Activated T-cell treated with anti-CD3 and anti-CD28 coated beads, Interleukin-2, amount 50 U/mL, for 72 hours (primary cell): ENCODE measurements around the gene SSTR4. TPM values are rescaled to one million over a fixed set of nuclear protein-coding genes. Genes with fewer than 3 reads are reported as not detected.

Source experiments
- ATAC-seq, 2 donors: fragments of 150-1000 bp; cut with Tn5 transposase; replicated peaks in 1 of 2; 2 replicates each; pipeline ENCODE4 v1.10.0; 2021; ENCODE audit warnings: moderate library complexity in 2 of 2, mild to moderate bottlenecking in 1 of 2
- DNase-seq, 2 donors: peaks; one replicate each; pipeline ENCODE4 v3.0.0; 2021 to 2022; ENCODE audit warnings: mixed read lengths in 1 of 2
- H3K27ac Mint-ChIP-seq: one replicate; pipeline ENCODE4 v1.8.0; 2022; ENCODE audit warnings: mild to moderate bottlenecking, moderate library complexity, mixed read lengths
- H3K27me3 Mint-ChIP-seq: one replicate; pipeline ENCODE4 v1.8.0; 2022; ENCODE audit warnings: low read depth, mixed read lengths
- H3K36me3 Mint-ChIP-seq, 2 donors: one replicate each; pipeline ENCODE4 v1.8.0; 2022; ENCODE audit warnings: mixed read lengths in 2 of 2, mild to moderate bottlenecking in 1 of 2; ENCODE audit not compliant: insufficient read depth in 2 of 2
- H3K4me1 Mint-ChIP-seq: one replicate; pipeline ENCODE4 v1.8.0; 2022; ENCODE audit warnings: low read depth, mixed read lengths
- H3K4me3 Mint-ChIP-seq, 2 donors: one replicate each; pipeline ENCODE4 v1.8.0; 2022; ENCODE audit warnings: mild to moderate bottlenecking in 2 of 2, mixed read lengths in 2 of 2, moderate library complexity in 2 of 2
- H3K9me3 Mint-ChIP-seq, 2 donors: one replicate each; pipeline ENCODE4 v1.8.0; 2022; ENCODE audit warnings: mixed read lengths in 2 of 2
- total RNA-seq, 2 donors: library from RNA; stranded (reverse); gene quantifications; one replicate each; pipeline ENCODE4 v1.2.3, GENCODE V29; 2022

SSTR4 gene
- total RNA-seq, 2 donors from 2014 or later = not detected

GRCh38 chr20:23083553-23084220 lies 48.6 kb downstream of the SSTR4 start:
- H3K4me3 Mint-ChIP-seq = peak overlapping the region in 1 of 2 donors; percentile 49
- H3K27ac Mint-ChIP-seq = peak overlapping the region; percentile 27
- H3K27me3 Mint-ChIP-seq = no peaks in the 10 kb centered on the region
- ATAC-seq (no peak), DNase-seq (no peak)
- H3K4me1 Mint-ChIP-seq = peaks cover 15% of the 10 kb centered on the region
- H3K36me3 Mint-ChIP-seq = no peaks in the 10 kb centered on the region
- H3K9me3 Mint-ChIP-seq = no peaks in the 10 kb centered on the region

- ATAC-seq (no peak), DNase-seq (no peak)
- no peak overlapping the region for H3K27ac Mint-ChIP-seq
- no peaks in the 10 kb centered on the region for H3K36me3 Mint-ChIP-seq
- no peaks in the 10 kb centered on the region for H3K27me3 Mint-ChIP-seq
- peaks cover 15% of the 10 kb centered on the region for H3K4me1 Mint-ChIP-seq
- peak overlapping the region in 1 of 2 donors; percentile 58 for H3K4me3 Mint-ChIP-seq
- H3K9me3 Mint-ChIP-seq = no peaks in the 10 kb centered on the region
Measured at GRCh38 chr20:23084282-23084844, 49.3 kb downstream of the SSTR4 start.

- Mint-ChIP-seq H3K4me3 (no peak overlapping the region), H3K27me3 (no peaks in the 10 kb centered on the region), H3K27ac (no peak overlapping the region), H3K9me3 (no peaks in the 10 kb centered on the region), H3K36me3 (no peaks in the 10 kb centered on the region), H3K4me1 (peaks cover 15% of the 10 kb centered on the region)
- ATAC-seq = no peak
- no peak for DNase-seq
Measured at GRCh38 chr20:23084845-23085365, 49.8 kb downstream of the SSTR4 start.

GRCh38 chr20:23085436-23086055 lies 50.4 kb downstream of the SSTR4 start:
- H3K27ac Mint-ChIP-seq = no peak overlapping the region

GRCh38 chr20:23086056-23086566 lies 51.0 kb downstream of the SSTR4 start, which contains the start of gene CD93:
TSS of gene CD93 (minus strand) at chr20:23086324. CDS start at chr20:23086192, 132 bp downstream.
- Mint-ChIP-seq H3K27me3 (no peaks in the 10 kb centered on the region), H3K9me3 (no peaks in the 10 kb centered on the region), H3K36me3 (no peaks in the 10 kb centered on the region), H3K27ac (peak within 1 kb of the TSS; percentile 25), H3K4me1 (peaks cover 15% of the 10 kb centered on the region), H3K4me3 (peak within 1 kb of the TSS; percentile 66 to 80)
- peak; percentile 27 to 47 for DNase-seq
- ATAC-seq = peak; percentile 96 to 98

More at GRCh38 chr20:23085436-23086055, 50.4 kb downstream of the SSTR4 start:
- H3K36me3 Mint-ChIP-seq = no peaks in the 10 kb centered on the region
- H3K4me3 Mint-ChIP-seq = peak overlapping the region; percentile 66 to 80
- H3K27me3 Mint-ChIP-seq = no peaks in the 10 kb centered on the region
- no peaks in the 10 kb centered on the region for H3K9me3 Mint-ChIP-seq
- ATAC-seq (peak; percentile 7 to 11), DNase-seq (no peak)
- peaks cover 15% of the 10 kb centered on the region for H3K4me1 Mint-ChIP-seq

GRCh38 chr20:23086931-23087411 lies 51.9 kb downstream of the SSTR4 start:
- Mint-ChIP-seq H3K4me3 (peak overlapping the region; percentile 66 to 80), H3K27me3 (no peaks in the 10 kb centered on the region)

GRCh38 chr20:23087587-23088251 lies 52.6 kb downstream of the SSTR4 start:
- no peak for DNase-seq
- Mint-ChIP-seq H3K27ac (no peak overlapping the region), H3K4me3 (no peak overlapping the region), H3K27me3 (no peaks in the 10 kb centered on the region), H3K4me1 (peaks cover 15% of the 10 kb centered on the region), H3K9me3 (no peaks in the 10 kb centered on the region), H3K36me3 (no peaks in the 10 kb centered on the region)
- no peak for ATAC-seq

More at GRCh38 chr20:23086931-23087411, 51.9 kb downstream of the SSTR4 start:
- DNase-seq (no peak), ATAC-seq (no peak)
- Mint-ChIP-seq H3K4me1 (peaks cover 15% of the 10 kb centered on the region), H3K36me3 (no peaks in the 10 kb centered on the region), H3K27ac (no peak overlapping the region), H3K9me3 (no peaks in the 10 kb centered on the region)

Other genes starting within 250 kb of the SSTR4 start
- gene THBD, start 14.4 kb downstream of the SSTR4 start, total RNA-seq = not detected
- 1 to 10 TPM in 1 of 2 donors, under 1 TPM in 1; 0.36 to 2.0 TPM for gene CD93, start 51.0 kb downstream of the SSTR4 start, total RNA-seq